Neural progenitor cell (in vitro differentiated cells): ENCODE measurements around the gene CYFIP1. TPM values are rescaled to one million over a fixed set of nuclear protein-coding genes. Genes with fewer than 3 reads are reported as not detected.

ENCODE experiments used
- DNase-seq: peaks from one replicate; pipeline ENCODE4 v3.0.0-alpha.2; 2016; ENCODE audit warnings: low spot score
- H2AFZ ChIP-seq: fragments of 200-600 bp; sonication (generic); replicated peaks from 2 replicates; pipeline ENCODE4 v1.6.1; 2016; ENCODE audit warnings: antibody characterized with exemption
- H3F3A ChIP-seq: fragments of 200-600 bp; sonication (generic); 2 replicates; pipeline ENCODE4 v1.6.1; 2016; ENCODE audit warnings: antibody characterized with exemption, low read depth
- H3K27ac ChIP-seq: fragments of 200-600 bp; sonication (generic); 2 replicates; pipeline ENCODE4 v1.5.1; 2016; ENCODE audit warnings: mild to moderate bottlenecking
- H3K27me3 ChIP-seq: fragments of 200-600 bp; sonication (generic); 2 replicates; pipeline ENCODE4 v1.6.1; 2016; ENCODE audit warnings: mild to moderate bottlenecking, moderate library complexity
- H3K36me3 ChIP-seq: fragments of 200-600 bp; sonication (generic); 2 replicates; pipeline ENCODE4 v1.5.1; 2016
- H3K4me1 ChIP-seq: fragments of 200-600 bp; sonication (generic); 2 replicates; pipeline ENCODE4 v1.6.1; 2016; ENCODE audit warnings: mixed run types
- H3K4me2 ChIP-seq: fragments of 200-600 bp; sonication (generic); 2 replicates; pipeline ENCODE4 v1.6.1; 2016
- H3K4me3 ChIP-seq: fragments of 200-600 bp; sonication (generic); 2 replicates; pipeline ENCODE4 v1.5.1; 2016
- H3K79me2 ChIP-seq: fragments of 200-600 bp; sonication (generic); 2 replicates; pipeline ENCODE4 v1.6.1; 2016; ENCODE audit warnings: low read depth
- H3K9ac ChIP-seq: fragments of 200-600 bp; sonication (generic); 2 replicates; pipeline ENCODE4 v1.6.1; 2016
- H3K9me3 ChIP-seq: fragments of 200-600 bp; sonication (generic); 2 replicates; pipeline ENCODE4 v1.5.1; 2016; ENCODE audit warnings: low read depth
- H4K20me1 ChIP-seq: fragments of 200-600 bp; sonication (generic); 2 replicates; pipeline ENCODE4 v1.6.1; 2016; ENCODE audit warnings: low read depth
- H3K27ac Mint-ChIP-seq: 3 replicates; pipeline ENCODE4 v1.8.0; 2021; ENCODE audit warnings: mixed read lengths
- H3K27me3 Mint-ChIP-seq: 2 replicates; pipeline ENCODE4 v1.8.0; 2022; ENCODE audit warnings: low read depth, mild to moderate bottlenecking, inconsistent platforms, moderate library complexity, mixed read lengths; ENCODE audit not compliant: insufficient read depth
- H3K36me3 Mint-ChIP-seq: 3 replicates; pipeline ENCODE4 v1.8.0; 2021; ENCODE audit warnings: mixed read lengths
- H3K4me1 Mint-ChIP-seq: 3 replicates; pipeline ENCODE4 v1.8.0; 2021; ENCODE audit warnings: mixed read lengths
- H3K4me3 Mint-ChIP-seq: 3 replicates; pipeline ENCODE4 v1.8.0; 2021; ENCODE audit warnings: mild to moderate bottlenecking, moderate library complexity, mixed read lengths
- H3K9me3 Mint-ChIP-seq: 3 replicates; pipeline ENCODE4 v1.8.0; 2020; ENCODE audit warnings: mixed read lengths
- CTCF ChIP-seq: fragments of 200-600 bp; sonication (generic); IDR thresholded peaks from 2 replicates; pipeline ENCODE4 v1.5.1; 2017; ENCODE audit warnings: antibody characterized with exemption, mild to moderate bottlenecking
- EZH2 ChIP-seq: fragments of 200-600 bp; sonication (generic); IDR thresholded peaks from 2 replicates; pipeline ENCODE4 v1.6.1; 2017; ENCODE audit warnings: antibody characterized with exemption, mild to moderate bottlenecking, moderate library complexity
- EZH2phosphoT487 ChIP-seq: fragments of 200-600 bp; sonication (generic); IDR thresholded peaks from 2 replicates; pipeline ENCODE4 v1.6.1; 2017; ENCODE audit warnings: antibody characterized with exemption
- total RNA-seq: library from RNA; depleted of rRNA; stranded (reverse); fragments of >200 nt; gene quantifications from 2 replicates; pipeline ENCODE4 v1.2.3, GENCODE V29; 2015; ENCODE audit warnings: low replicate concordance

The CYFIP1 gene
- total RNA-seq, 1 donor from 2014 or later = 94.6 TPM

GRCh38 chr15:22872936-22873701 is 107.0 kb downstream of the CYFIP1 start:
- Histone ChIP-seq H3K9ac (no peak overlapping the region), H3K4me1 (no peaks in the 10 kb centered on the region), H3K27me3 (no peaks in the 10 kb centered on the region), H3K79me2 (no peaks in the 10 kb centered on the region), H4K20me1 (no peaks in the 10 kb centered on the region), H3K9me3 (no peaks in the 10 kb centered on the region), H3F3A (no peaks in the 10 kb centered on the region), H3K27ac (no peak overlapping the region), H3K4me2 (no peak overlapping the region), H3K4me3 (no peak overlapping the region), H2AFZ (no peak overlapping the region), H3K36me3 (peaks cover 6% of the 10 kb centered on the region)
- peaks cover 15% of the 10 kb centered on the region for H3K4me1 Mint-ChIP-seq
- peak overlapping the region; percentile 90 for H3K27ac Mint-ChIP-seq
- TF ChIP-seq CTCF = no peak
- peaks cover 64% of the 10 kb centered on the region for H3K36me3 Mint-ChIP-seq
- peak; percentile 55 for DNase-seq
- peaks cover 9% of the 10 kb centered on the region for H3K27me3 Mint-ChIP-seq
- no peaks in the 10 kb centered on the region for H3K9me3 Mint-ChIP-seq
- H3K4me3 Mint-ChIP-seq = no peak overlapping the region

- Histone ChIP-seq H2AFZ (no peak overlapping the region), H3K9ac (no peak overlapping the region), H3K79me2 (no peaks in the 10 kb centered on the region), H3K4me3 (no peak overlapping the region), H3K27me3 (no peaks in the 10 kb centered on the region), H3K27ac (no peak overlapping the region), H3K9me3 (no peaks in the 10 kb centered on the region), H3K4me1 (no peaks in the 10 kb centered on the region), H3F3A (no peaks in the 10 kb centered on the region), H4K20me1 (no peaks in the 10 kb centered on the region), H3K4me2 (no peak overlapping the region), H3K36me3 (peaks cover 6% of the 10 kb centered on the region)
- Mint-ChIP-seq H3K9me3 (no peaks in the 10 kb centered on the region), H3K4me3 (no peak overlapping the region), H3K27ac (no peak overlapping the region), H3K27me3 (peaks cover 8% of the 10 kb centered on the region), H3K4me1 (peaks cover 15% of the 10 kb centered on the region), H3K36me3 (peaks cover 60% of the 10 kb centered on the region)
- no peak for TF ChIP-seq CTCF
- DNase-seq = no peak
These were observed 108.6 kb downstream of the CYFIP1 start for GRCh38 chr15:22871481-22872086.

- Histone ChIP-seq H3K9me3 (no peaks in the 10 kb centered on the region), H2AFZ (no peak overlapping the region), H3K9ac (no peak overlapping the region), H3F3A (no peaks in the 10 kb centered on the region), H3K36me3 (peaks cover 6% of the 10 kb centered on the region), H3K4me3 (no peak overlapping the region), H3K27ac (no peak overlapping the region), H3K4me2 (no peak overlapping the region), H3K27me3 (no peaks in the 10 kb centered on the region), H3K4me1 (no peaks in the 10 kb centered on the region), H3K79me2 (no peaks in the 10 kb centered on the region), H4K20me1 (no peaks in the 10 kb centered on the region)
- H3K4me3 Mint-ChIP-seq = no peak overlapping the region
- H3K9me3 Mint-ChIP-seq = no peaks in the 10 kb centered on the region
- peaks cover 8% of the 10 kb centered on the region for H3K27me3 Mint-ChIP-seq
- DNase-seq = no peak
- H3K36me3 Mint-ChIP-seq = peaks cover 61% of the 10 kb centered on the region
- H3K27ac Mint-ChIP-seq = no peak overlapping the region
- TF ChIP-seq EZH2 (no peak), EZH2phosphoT487 (no peak), CTCF (no peak)
- H3K4me1 Mint-ChIP-seq = peaks cover 11% of the 10 kb centered on the region
These were observed 109.3 kb downstream of the CYFIP1 start for GRCh38 chr15:22870865-22871264.
